ENCODE measurements around the gene FAM114A1. TPM values are rescaled to one million over a fixed set of nuclear protein-coding genes. Genes with fewer than 3 reads are reported as not detected.
"Not testable (repeated sequence)": the region's sequence is repeated elsewhere in the genome, so short reads cannot be mapped to it uniquely, and the experiment has no call there.

FAM114A1 gene
- total RNA-seq, 1 experiment from 2014 or later, result 89.1 TPM

DNA sequence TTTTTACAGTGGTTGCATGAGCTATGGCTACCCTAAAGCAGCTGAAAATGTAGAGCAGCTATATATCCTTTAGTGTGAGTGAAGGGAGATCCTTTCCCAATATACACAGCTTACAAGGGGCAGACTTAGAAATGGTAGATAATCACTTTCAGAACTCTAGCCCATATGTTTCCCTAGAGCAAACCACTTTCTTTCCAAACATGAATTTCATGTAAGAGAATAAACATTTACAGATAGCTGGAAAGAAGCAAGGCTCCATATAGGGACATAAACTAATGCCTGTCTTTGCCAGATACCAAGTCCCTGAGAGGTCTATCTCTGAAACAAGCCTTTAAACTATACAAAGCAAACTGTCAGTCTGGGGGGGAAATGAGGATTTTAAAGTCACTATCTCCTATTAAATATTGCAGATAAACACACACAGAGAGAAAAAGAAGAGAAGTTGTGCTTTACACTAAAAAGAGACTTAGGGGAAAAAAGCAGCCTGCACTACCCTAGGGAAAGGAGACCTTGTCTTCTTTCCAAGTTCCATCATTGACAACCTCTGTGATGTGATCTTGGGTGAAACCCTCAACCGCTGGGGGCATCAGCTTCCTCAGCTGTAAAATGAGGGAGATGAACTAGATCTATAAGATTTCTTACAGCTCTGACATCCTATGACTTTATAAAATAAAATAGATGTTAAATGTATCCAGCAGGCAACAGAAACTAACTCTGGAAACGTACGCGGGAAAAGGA is 91.0 kb downstream of the FAM114A1 start:
- H3K27me3 ChIP-seq (replicated peaks), result no peaks in the 10 kb centered on the region
- DNase-seq (ENCODE audit: low read depth in 1 of 2, low spot score in 2 of 2), result no peak
- H3K9me3 ChIP-seq (replicated peaks), result no peaks in the 10 kb centered on the region
- peaks cover 12% of the 10 kb centered on the region for H3K4me1 ChIP-seq (replicated peaks)
- no peak overlapping the region for H3K4me3 ChIP-seq
- no peaks in the 10 kb centered on the region for H3K36me3 ChIP-seq
- no peak overlapping the region for H3K27ac ChIP-seq

DNA sequence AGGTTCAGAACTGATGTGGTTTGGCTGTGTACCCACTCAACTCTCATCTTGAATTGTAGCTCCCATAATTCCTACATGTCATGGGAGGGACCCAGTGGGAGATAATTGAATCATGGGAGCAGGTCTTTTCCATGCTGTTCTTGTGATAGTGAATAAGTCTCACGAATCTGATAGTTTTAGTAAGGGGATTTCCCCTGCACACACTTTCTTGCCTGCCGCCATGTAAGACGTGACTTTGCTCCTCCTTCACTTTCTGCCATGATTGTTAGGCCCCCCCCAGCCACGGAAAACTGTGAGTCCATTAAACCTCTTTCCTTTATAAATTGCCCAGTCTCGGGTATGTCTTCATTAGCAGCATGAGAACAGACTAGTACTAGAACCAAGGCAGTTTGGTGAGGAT is 91.6 kb downstream of the FAM114A1 start:
- not testable (repeated sequence) for H3K27ac ChIP-seq, H3K4me3 ChIP-seq

DNA sequence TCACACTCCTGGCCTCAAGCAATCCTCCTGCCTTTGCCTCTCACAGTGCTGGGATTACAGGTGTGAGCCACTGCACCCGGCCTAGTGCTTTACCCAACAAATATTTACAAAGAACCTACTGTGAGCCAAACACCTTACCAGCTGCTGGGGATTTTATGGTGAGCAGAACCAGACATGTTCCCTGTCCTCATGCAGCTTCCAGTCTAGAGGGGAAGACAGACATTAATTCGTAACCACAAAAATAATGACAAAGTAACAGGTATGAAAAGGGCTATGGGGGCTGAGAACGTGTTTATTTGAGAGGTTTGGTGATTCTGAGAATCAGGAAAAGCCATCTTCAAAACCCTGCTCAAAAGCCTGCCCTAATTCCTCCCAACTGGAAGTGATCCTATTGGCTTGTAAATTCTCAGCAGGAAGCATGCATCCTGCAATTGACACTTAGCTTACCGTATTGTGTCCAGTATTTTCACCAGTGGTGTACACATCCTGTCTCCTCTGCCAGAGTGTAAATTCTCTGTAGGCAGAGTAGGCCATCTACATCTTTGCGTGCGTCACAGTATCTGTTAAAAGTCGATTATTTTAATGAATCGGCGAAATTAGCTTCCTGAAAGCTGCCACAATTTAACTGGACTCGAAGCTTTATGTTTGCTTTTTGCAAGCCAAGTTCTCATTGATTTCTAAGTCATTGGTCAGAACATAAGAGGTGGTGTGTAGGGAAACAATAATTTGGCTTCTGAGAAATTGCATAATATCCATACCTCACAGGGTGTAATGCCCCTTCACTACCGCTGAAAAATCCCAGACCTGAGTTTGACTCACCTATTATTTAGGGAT is 97.6 kb downstream of the FAM114A1 start:
- Histone ChIP-seq H3K27ac (no peak overlapping the region), H3K27me3 (replicated peaks) (no peaks in the 10 kb centered on the region), H3K4me1 (replicated peaks) (peaks cover 23% of the 10 kb centered on the region), H3K36me3 (no peaks in the 10 kb centered on the region), H3K4me3 (no peak overlapping the region), H3K9me3 (replicated peaks) (no peaks in the 10 kb centered on the region)
- no peak for DNase-seq (ENCODE audit: low read depth in 1 of 2, low spot score in 2 of 2)

More for the DNA sequence above, 91.6 kb downstream of the FAM114A1 start:
- H3K36me3 ChIP-seq; H3K27me3 ChIP-seq (replicated peaks); DNase-seq (ENCODE audit: low read depth in 1 of 2, low spot score in 2 of 2); H3K9me3 ChIP-seq (replicated peaks): not testable (repeated sequence)
- peaks cover 12% of the 10 kb centered on the region for H3K4me1 ChIP-seq (replicated peaks)

DNA sequence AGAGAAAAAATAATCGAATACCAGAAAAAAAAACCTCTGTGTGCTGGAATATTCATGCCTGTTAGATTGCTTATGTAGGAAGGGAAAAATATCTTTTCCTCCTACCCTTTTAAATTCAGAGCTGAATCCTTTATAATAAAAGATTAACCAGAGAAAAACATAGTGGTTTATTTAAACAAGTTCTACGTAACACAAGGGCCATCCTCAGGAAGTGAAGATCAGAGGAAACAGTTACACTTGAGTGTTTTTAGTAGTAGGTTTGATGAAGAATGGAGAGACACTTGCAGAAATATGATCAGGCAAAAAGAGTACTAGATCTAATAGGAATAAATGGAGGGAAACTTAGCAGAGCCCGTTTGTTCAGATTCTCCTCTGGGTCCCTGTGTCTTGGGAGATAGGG is 98.3 kb downstream of the FAM114A1 start:
- no peak overlapping the region for H3K4me3 ChIP-seq
- H3K27me3 ChIP-seq (replicated peaks), result no peaks in the 10 kb centered on the region
- peaks cover 23% of the 10 kb centered on the region for H3K4me1 ChIP-seq (replicated peaks)
- H3K9me3 ChIP-seq (replicated peaks), result no peaks in the 10 kb centered on the region
- H3K27ac ChIP-seq, result peak overlapping the region; percentile 91
- DNase-seq (ENCODE audit: low read depth in 1 of 2, low spot score in 2 of 2), result no peak
- H3K36me3 ChIP-seq, result no peaks in the 10 kb centered on the region

DNA sequence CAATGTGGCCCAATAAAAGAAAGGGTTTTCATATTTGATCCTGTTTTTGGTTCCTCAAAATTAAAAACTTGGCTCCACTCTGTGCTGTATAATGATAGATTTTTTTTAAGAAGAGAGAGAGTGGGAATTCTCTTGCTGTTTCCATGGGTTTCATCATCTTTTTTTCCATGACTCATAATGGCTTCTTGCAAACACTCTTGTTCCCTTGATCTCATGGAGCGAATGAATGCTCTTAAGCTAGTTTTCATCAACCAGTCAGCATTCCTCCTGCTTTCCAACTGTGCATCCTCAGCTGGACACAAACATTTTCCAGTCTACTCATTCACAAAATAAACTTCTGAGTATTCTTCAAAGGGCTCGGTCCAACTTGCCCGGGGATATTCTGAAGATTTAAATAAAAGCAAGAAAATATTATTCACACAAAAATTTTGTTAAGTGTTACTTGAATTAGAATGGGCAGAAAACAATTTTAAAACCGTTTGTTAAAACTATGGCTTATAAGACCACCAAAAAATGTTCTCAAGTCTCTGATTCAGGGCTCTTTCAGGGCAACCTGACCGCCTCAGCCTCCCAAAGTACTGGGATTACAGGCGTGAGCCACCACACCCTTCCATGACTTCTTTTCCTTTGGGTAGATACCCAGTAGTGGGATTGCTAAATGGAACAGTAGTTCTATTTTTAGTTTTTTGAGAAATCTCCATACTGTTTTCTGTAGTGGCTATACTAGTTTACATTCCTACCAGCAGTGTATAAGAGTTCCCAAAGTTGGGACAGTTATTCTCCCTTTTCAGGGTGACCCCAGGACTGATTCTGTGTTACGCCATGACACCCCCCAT is 99.9 kb downstream of the FAM114A1 start:
- Histone ChIP-seq H3K36me3 (no peaks in the 10 kb centered on the region), H3K9me3 (replicated peaks) (no peaks in the 10 kb centered on the region)

DNA sequence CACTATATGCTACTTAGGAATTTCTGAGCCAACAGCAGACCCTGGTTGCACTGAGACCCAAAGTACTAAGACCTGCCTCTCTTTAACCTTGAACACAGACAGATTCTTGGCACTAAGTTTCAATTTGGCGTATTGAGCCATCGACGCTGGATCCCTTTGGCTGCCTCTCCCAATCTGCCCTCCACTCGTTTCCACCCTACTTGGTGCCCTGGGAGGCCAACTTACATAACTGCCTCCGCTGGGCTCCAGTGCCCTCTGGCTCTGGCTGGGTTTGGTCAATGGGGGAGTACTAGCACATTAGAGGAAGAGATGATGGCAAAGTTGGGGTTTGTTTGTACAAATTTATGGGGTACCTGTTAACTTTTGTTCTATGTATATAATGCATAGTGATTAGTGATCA is 101.1 kb downstream of the FAM114A1 start:
- Histone ChIP-seq H3K27me3 (replicated peaks) (no peaks in the 10 kb centered on the region), H3K9me3 (replicated peaks) (no peaks in the 10 kb centered on the region), H3K4me3 (no peak overlapping the region), H3K36me3 (no peaks in the 10 kb centered on the region), H3K27ac (no peak overlapping the region), H3K4me1 (replicated peaks) (peaks cover 23% of the 10 kb centered on the region)
- no peak for DNase-seq (ENCODE audit: low read depth in 1 of 2, low spot score in 2 of 2)

More for the DNA sequence above, 99.9 kb downstream of the FAM114A1 start:
- H3K4me3 ChIP-seq, result no peak overlapping the region
- H3K27ac ChIP-seq, result peak overlapping the region; percentile 91
- peaks cover 23% of the 10 kb centered on the region for H3K4me1 ChIP-seq (replicated peaks)
- peak; percentile 50 to 73 for DNase-seq (ENCODE audit: low read depth in 1 of 2, low spot score in 2 of 2)
- H3K27me3 ChIP-seq (replicated peaks), result no peaks in the 10 kb centered on the region

DNA sequence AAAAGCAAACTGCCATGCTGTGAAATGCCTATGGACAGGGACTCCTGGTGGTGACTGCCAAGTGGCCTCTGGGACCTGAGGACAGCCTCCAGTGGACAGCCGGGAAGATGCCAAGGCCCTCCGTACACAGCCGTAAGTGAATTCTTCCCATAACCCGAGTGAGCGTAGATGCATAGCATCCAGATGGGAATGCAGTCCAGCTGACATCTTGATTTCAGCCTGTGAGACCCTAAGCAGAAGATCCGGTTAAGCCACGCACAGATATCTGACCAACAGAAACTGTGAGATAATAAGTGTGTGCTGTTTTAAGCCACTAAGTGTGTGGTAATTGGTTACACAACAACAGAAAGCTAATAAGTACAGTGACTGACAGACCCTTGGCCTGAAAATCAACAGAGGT is 108.7 kb downstream of the FAM114A1 start:
- H3K27me3 ChIP-seq (replicated peaks), result no peaks in the 10 kb centered on the region
- H3K4me1 ChIP-seq (replicated peaks), result peaks cover 11% of the 10 kb centered on the region
- no peak overlapping the region for H3K27ac ChIP-seq
- peaks cover 3% of the 10 kb centered on the region; the same call in 1 of the 2 replicates for H3K36me3 ChIP-seq
- no peak overlapping the region for H3K4me3 ChIP-seq
- no peak for DNase-seq (ENCODE audit: low read depth in 1 of 2, low spot score in 2 of 2)
- H3K9me3 ChIP-seq (replicated peaks), result no peaks in the 10 kb centered on the region

DNA sequence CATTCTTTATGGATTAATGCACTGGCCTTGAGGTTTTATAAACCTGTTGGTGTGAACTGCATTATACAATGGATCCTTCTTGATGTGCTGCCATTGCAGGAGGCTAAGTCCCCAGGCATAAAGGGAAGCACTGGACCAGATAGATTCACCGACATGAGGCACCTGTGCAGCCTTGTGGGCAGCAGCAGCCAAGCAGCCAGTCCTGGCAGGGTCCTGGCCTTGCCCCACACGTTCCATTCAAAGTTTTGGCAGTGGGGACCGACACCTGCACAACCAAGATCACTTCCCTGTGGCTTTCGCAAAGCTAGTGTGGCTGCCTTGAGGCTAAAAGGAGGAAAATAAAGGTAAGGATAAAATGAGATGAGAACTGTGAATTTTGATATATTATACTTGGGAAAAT is 111.5 kb downstream of the FAM114A1 start:
- Histone ChIP-seq H3K27ac (no peak overlapping the region), H3K9me3 (replicated peaks) (no peaks in the 10 kb centered on the region), H3K4me1 (replicated peaks) (peaks cover 20% of the 10 kb centered on the region), H3K4me3 (no peak overlapping the region), H3K36me3 (peaks cover 7% of the 10 kb centered on the region; the same call in 1 of the 2 replicates), H3K27me3 (replicated peaks) (no peaks in the 10 kb centered on the region)
- DNase-seq (ENCODE audit: low read depth in 1 of 2, low spot score in 2 of 2), result no peak

DNA sequence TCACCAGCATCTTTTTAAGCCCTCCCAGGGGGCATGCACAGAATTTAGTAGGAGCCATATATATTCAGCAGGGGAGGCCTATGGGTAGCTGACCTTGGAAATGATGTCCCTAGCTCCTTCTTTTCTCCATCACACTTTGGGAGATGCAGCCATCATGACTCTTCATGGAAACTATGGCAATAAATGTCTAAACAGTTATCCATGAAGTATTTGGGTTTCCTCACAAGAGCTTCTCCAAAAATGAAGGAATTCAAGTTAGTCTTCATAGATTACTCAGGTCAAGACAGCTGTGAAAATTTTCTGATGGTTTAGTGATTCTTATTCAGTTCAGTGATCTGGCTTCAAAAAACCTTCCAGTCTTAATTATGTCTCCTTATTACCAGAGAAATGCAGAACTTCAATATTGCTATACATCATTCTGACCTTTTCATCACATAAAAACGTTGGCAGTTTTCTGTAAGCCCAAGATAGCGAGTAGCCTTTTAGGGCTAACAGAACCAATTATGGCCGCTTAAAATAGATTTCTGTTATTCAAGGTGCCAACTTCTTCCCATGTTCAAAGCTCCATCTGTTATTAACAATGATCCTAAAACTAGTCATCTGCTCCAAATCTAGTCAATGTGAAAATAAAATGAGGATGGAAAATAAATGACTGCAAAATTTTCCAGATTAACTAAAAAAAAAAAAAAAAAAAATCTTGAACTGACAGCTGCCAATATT is 112.1 kb downstream of the FAM114A1 start:
- Histone ChIP-seq H3K36me3 (peaks cover 7% of the 10 kb centered on the region; the same call in 1 of the 2 replicates), H3K27ac (no peak overlapping the region), H3K4me3 (no peak overlapping the region), H3K27me3 (replicated peaks) (no peaks in the 10 kb centered on the region), H3K9me3 (replicated peaks) (no peaks in the 10 kb centered on the region), H3K4me1 (replicated peaks) (peaks cover 26% of the 10 kb centered on the region)
- DNase-seq (ENCODE audit: low read depth in 1 of 2, low spot score in 2 of 2), result no peak

DNA sequence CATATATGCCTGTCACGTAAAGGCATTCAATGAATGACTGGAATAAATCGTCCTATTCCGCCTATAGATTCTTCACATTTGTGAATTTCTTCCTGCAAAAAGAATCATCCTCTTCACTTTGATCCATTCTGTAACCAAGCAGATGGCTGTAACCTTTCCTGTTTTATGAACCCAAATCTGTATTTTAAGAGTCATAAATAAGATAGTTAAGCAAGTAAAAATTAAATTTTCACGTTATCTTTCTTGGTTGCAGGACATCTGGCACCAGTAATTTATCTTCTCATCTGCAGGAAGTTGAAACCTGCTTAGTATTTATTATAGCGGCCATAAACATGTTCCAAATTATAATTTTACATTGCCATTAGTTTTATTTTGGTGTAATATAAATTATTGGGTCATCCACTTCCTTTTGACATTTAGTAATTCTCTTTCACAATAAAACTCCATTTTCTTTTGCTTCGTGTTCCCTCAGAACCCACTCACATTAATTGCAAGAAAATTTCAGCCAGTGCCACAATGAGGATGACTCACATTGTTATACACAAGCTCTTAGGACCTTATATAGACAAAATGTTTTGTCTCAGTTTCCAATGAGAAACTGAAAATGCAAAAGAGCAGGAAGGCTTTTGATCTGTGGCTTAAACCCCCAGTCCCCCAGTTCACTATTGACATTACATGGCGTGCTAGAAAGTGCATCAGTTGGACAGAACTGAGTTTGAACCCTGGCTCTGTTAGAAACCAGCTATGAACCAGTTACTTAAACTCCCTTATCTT is 113.5 kb downstream of the FAM114A1 start:
- peak; percentile 38 to 57 for DNase-seq (ENCODE audit: low read depth in 1 of 2, low spot score in 2 of 2)
- no peak overlapping the region for H3K4me3 ChIP-seq
- peak overlapping the region; percentile 72 for H3K27ac ChIP-seq
- no peaks in the 10 kb centered on the region for H3K9me3 ChIP-seq (replicated peaks)
- H3K36me3 ChIP-seq, result peaks cover 7% of the 10 kb centered on the region; the same call in 1 of the 2 replicates
- H3K4me1 ChIP-seq (replicated peaks), result peaks cover 41% of the 10 kb centered on the region
- no peaks in the 10 kb centered on the region for H3K27me3 ChIP-seq (replicated peaks)

DNA sequence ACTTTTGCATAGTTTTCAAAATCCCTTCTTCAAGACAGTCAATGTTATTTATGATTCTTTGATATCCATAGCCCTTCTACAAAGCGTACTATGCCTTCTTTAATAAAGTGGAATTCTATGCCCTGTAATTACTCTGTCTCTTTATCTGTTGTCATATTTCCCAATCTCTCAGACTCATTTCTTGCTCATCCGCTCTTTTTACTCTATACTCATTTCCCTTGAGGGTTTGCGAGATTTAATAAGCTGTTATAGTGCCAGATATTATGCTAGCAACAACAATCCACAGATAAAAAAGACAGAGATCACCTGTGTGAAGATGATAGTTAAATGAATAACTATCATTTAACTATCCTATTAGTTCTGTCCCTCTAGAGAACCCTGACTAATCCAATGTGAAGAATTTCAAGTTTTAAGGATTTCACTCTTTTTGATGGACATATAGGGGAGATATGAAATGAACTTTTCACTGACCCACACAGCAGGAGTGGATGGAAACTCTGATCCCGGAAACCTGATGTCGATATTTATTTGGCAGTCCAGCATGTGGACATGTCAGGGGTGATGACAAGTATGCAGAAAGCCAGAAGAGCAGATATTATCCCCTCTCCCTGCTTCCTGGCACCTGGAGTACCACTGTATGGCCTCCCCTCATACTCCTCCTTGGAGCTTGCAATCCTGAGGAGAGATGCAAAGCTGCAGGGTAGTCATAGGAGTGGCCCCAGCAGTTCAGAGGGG is 114.9 kb downstream of the FAM114A1 start:
- no peaks in the 10 kb centered on the region for H3K9me3 ChIP-seq (replicated peaks)
- H3K36me3 ChIP-seq, result peaks cover 7% of the 10 kb centered on the region; the same call in 1 of the 2 replicates
- DNase-seq (ENCODE audit: low read depth in 1 of 2, low spot score in 2 of 2), result no peak
- H3K4me3 ChIP-seq, result no peak overlapping the region
- no peak overlapping the region for H3K27ac ChIP-seq
- H3K27me3 ChIP-seq (replicated peaks), result no peaks in the 10 kb centered on the region
- peaks cover 45% of the 10 kb centered on the region for H3K4me1 ChIP-seq (replicated peaks)

DNA sequence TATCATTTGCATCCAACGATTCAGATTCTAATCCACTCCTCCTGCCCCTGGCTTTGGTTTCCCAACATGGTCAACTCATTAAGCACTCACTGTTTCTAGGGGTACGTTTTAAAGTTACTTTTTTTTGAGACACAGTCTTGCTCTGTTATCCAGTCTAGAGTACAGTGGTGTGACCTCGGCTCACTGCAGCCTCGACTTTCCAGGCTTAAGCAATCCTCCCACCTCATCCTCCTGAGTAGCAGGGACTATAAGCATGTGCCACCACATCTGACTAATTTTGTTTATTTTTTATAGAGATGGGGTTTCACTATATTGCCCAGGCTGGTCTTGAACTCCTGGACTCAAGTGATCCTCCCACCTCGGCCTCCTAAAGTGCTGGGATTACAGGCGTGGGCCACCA is 115.7 kb downstream of the FAM114A1 start:
- H3K36me3 ChIP-seq, result peaks cover 7% of the 10 kb centered on the region; the same call in 1 of the 2 replicates
- no peak for DNase-seq (ENCODE audit: low read depth in 1 of 2, low spot score in 2 of 2)
- H3K27me3 ChIP-seq (replicated peaks), result no peaks in the 10 kb centered on the region
- H3K4me3 ChIP-seq, result no peak overlapping the region
- H3K4me1 ChIP-seq (replicated peaks), result peaks cover 48% of the 10 kb centered on the region
- no peak overlapping the region for H3K27ac ChIP-seq
- no peaks in the 10 kb centered on the region for H3K9me3 ChIP-seq (replicated peaks)
